ENCODE measurements around the gene RAPGEF4.

Gene RAPGEF4

GRCh38 chr2:172947461-172948153 is 212.0 kb downstream of the RAPGEF4 start:
- H3K4me3 ChIP-seq (ENCODE audit: low read depth, low read length): no peak overlapping the region
- DNase-seq (ENCODE audit: low read depth): no peak

GRCh38 chr2:172949522-172949921 is 213.9 kb downstream of the RAPGEF4 start:
- DNase-seq (ENCODE audit: low read depth): no peak
- no peak overlapping the region for H3K4me3 ChIP-seq (ENCODE audit: low read depth, low read length)

GRCh38 chr2:172950565-172950964 is 214.9 kb downstream of the RAPGEF4 start:
- DNase-seq (ENCODE audit: low read depth): no peak
- H3K4me3 ChIP-seq (ENCODE audit: low read depth, low read length): no peak overlapping the region

GRCh38 chr2:172951554-172951953 is 215.9 kb downstream of the RAPGEF4 start:
- DNase-seq (ENCODE audit: low read depth): no peak
- H3K4me3 ChIP-seq (ENCODE audit: low read depth, low read length): no peak overlapping the region

GRCh38 chr2:172953411-172953810 is 217.8 kb downstream of the RAPGEF4 start:
- DNase-seq (ENCODE audit: low read depth): no peak
- no peak overlapping the region for H3K4me3 ChIP-seq (ENCODE audit: low read depth, low read length)

- no peak overlapping the region for H3K4me3 ChIP-seq (ENCODE audit: low read depth, low read length)
- DNase-seq (ENCODE audit: low read depth): no peak
Measured at GRCh38 chr2:172953970-172954852, 218.6 kb downstream of the RAPGEF4 start.

- DNase-seq (ENCODE audit: low read depth): no peak
Measured at GRCh38 chr2:172955587-172955986, 219.9 kb downstream of the RAPGEF4 start.

GRCh38 chr2:172957734-172958133 is 222.1 kb downstream of the RAPGEF4 start:
- no peak for DNase-seq (ENCODE audit: low read depth)
- H3K4me3 ChIP-seq (ENCODE audit: low read depth, low read length): no peak overlapping the region

More at GRCh38 chr2:172955587-172955986, 219.9 kb downstream of the RAPGEF4 start:
- H3K4me3 ChIP-seq (ENCODE audit: low read depth, low read length): no peak overlapping the region

- no peak for DNase-seq (ENCODE audit: low read depth)
- no peak overlapping the region for H3K4me3 ChIP-seq (ENCODE audit: low read depth, low read length)
Measured at GRCh38 chr2:172962082-172962481, 226.4 kb downstream of the RAPGEF4 start.

GRCh38 chr2:172962824-172963223 is 227.2 kb downstream of the RAPGEF4 start:
- H3K4me3 ChIP-seq (ENCODE audit: low read depth, low read length): no peak overlapping the region
- no peak for DNase-seq (ENCODE audit: low read depth)

GRCh38 chr2:172964511-172965139 is 229.0 kb downstream of the RAPGEF4 start:
- no peak overlapping the region for H3K4me3 ChIP-seq (ENCODE audit: low read depth, low read length)
- DNase-seq (ENCODE audit: low read depth): no peak

- H3K4me3 ChIP-seq (ENCODE audit: low read depth, low read length): no peak overlapping the region
- no peak for DNase-seq (ENCODE audit: low read depth)
Measured at GRCh38 chr2:172965433-172966212, 230.0 kb downstream of the RAPGEF4 start.

GRCh38 chr2:172967036-172967982 is 231.7 kb downstream of the RAPGEF4 start:
- DNase-seq (ENCODE audit: low read depth): no peak
- no peak overlapping the region for H3K4me3 ChIP-seq (ENCODE audit: low read depth, low read length)

GRCh38 chr2:172968061-172968469 is 232.4 kb downstream of the RAPGEF4 start:
- DNase-seq (ENCODE audit: low read depth): peak; percentile 90
- no peak overlapping the region for H3K4me3 ChIP-seq (ENCODE audit: low read depth, low read length)

GRCh38 chr2:172969166-172969565 is 233.5 kb downstream of the RAPGEF4 start:
- DNase-seq (ENCODE audit: low read depth): peak; percentile 73
- no peak overlapping the region for H3K4me3 ChIP-seq (ENCODE audit: low read depth, low read length)

GRCh38 chr2:172969609-172970008 is 234.0 kb downstream of the RAPGEF4 start:
- no peak overlapping the region for H3K4me3 ChIP-seq (ENCODE audit: low read depth, low read length)
- DNase-seq (ENCODE audit: low read depth): no peak

- DNase-seq (ENCODE audit: low read depth): no peak
- H3K4me3 ChIP-seq (ENCODE audit: low read depth, low read length): no peak overlapping the region
Measured at GRCh38 chr2:172970660-172971059, 235.0 kb downstream of the RAPGEF4 start.

GRCh38 chr2:172972005-172972619 is 236.5 kb downstream of the RAPGEF4 start:
- H3K4me3 ChIP-seq (ENCODE audit: low read depth, low read length): no peak overlapping the region
- DNase-seq (ENCODE audit: low read depth): no peak

Measured in skeletal muscle cell (primary cell).